AG09319 (cell line): ENCODE measurements around the gene RALBP1.

ENCODE experiments used
- DNase-seq: peaks from one replicate; pipeline ENCODE4 v3.0.0-alpha.2; 2010; ENCODE audit warnings: low read depth; ENCODE audit errors: extremely low read depth
- CTCF ChIP-seq: IDR thresholded peaks from 2 replicates; pipeline ENCODE4 v1.5.1; 2011; ENCODE audit warnings: low read depth, mild to moderate bottlenecking, inconsistent platforms, low read length, moderate library complexity

RALBP1 gene

GRCh38 chr18:9526458-9526857, 51.1 kb downstream of the RALBP1 start:
- DNase-seq = no peak
- no peak for TF ChIP-seq CTCF

GRCh38 chr18:9530226-9531009, 55.1 kb downstream of the RALBP1 start:
- TF ChIP-seq CTCF = no peak
- no peak for DNase-seq

GRCh38 chr18:9531791-9532410, 56.6 kb downstream of the RALBP1 start:
- DNase-seq = no peak
- TF ChIP-seq CTCF = no peak

- no peak for TF ChIP-seq CTCF
- DNase-seq = no peak
Observed at GRCh38 chr18:9534844-9535243, 59.5 kb downstream of the RALBP1 start.

GRCh38 chr18:9535430-9535991, 60.2 kb downstream of the RALBP1 start:
- TF ChIP-seq CTCF = peak; percentile 20
- peak; percentile 86 for DNase-seq

- no peak for TF ChIP-seq CTCF
- DNase-seq = no peak
Observed at GRCh38 chr18:9536354-9537152, 61.2 kb downstream of the RALBP1 start.

GRCh38 chr18:9537677-9538076, 62.4 kb downstream of the RALBP1 start:
- no peak for TF ChIP-seq CTCF
- no peak for DNase-seq
